Right ventricle myocardium inferior (tissue), 1 donor: ENCODE data around the gene TMEM174. TPM values are rescaled to one million over a fixed set of nuclear protein-coding genes. Genes with fewer than 3 reads are reported as not detected.

Experiments used
- ATAC-seq: fragments of 200-7000 bp; cut with Tn5 transposase; one replicate; pipeline ENCODE4 v1.9.1; 2020; ENCODE audit warnings: mild to moderate bottlenecking, moderate library complexity
- DNase-seq: peaks from one replicate; pipeline ENCODE4 v3.0.0; 2021; ENCODE audit errors: missing footprints
- intact Hi-C: fragments of 100-400 bp; cut with DNase I; formaldehyde crosslinking; loops from one replicate; pipeline ENCODE4 v1.11.0; 2022
- total RNA-seq: library from RNA; stranded (reverse); fragmentation: NEBNext Ultra II Directional; extraction: Animal tissue kit (Norgen Biotek cat#: 25700); gene quantifications from one replicate; pipeline ENCODE4 v1.2.1, GENCODE V29; 2021
- donor health status: DM: no; HTN: yes; CAD: no; lungs with severe emphysema.

TMEM174 gene
- total RNA-seq, 1 donor from 2014 or later: not detected

DNA sequence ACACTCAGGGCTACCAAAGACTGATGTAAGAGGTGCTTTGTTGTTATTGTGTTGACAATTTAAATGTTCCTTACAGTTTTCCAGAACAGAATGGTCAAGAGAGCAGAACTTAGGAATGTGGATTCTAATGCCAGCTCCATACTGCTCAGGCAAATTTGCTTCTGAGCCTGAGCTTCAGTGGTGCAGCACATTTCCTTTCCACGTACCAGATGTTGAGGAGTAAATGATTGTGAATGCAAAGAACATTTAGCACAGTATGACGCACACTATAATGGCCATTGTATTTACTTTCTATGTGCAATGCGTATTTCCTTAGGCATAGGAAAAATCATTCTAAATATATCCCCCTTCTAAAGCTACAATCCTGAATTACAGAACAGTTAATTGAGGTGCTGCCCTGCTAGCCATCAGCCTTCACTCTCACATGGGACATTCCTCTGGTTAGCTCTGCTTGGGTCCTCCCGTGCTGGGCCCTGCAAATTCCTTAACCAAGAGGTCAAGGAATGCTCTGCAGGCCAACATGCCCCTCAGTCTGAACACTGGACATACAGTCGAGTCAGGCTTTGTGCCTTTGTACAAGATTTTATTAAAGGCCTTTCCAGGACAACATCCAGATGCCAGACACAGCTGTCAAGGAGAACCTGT, 21.1 kb upstream of the TMEM174 start:
- intact Hi-C loops: no loop called here
- DNase-seq: no peak
- ATAC-seq: no peak

DNA sequence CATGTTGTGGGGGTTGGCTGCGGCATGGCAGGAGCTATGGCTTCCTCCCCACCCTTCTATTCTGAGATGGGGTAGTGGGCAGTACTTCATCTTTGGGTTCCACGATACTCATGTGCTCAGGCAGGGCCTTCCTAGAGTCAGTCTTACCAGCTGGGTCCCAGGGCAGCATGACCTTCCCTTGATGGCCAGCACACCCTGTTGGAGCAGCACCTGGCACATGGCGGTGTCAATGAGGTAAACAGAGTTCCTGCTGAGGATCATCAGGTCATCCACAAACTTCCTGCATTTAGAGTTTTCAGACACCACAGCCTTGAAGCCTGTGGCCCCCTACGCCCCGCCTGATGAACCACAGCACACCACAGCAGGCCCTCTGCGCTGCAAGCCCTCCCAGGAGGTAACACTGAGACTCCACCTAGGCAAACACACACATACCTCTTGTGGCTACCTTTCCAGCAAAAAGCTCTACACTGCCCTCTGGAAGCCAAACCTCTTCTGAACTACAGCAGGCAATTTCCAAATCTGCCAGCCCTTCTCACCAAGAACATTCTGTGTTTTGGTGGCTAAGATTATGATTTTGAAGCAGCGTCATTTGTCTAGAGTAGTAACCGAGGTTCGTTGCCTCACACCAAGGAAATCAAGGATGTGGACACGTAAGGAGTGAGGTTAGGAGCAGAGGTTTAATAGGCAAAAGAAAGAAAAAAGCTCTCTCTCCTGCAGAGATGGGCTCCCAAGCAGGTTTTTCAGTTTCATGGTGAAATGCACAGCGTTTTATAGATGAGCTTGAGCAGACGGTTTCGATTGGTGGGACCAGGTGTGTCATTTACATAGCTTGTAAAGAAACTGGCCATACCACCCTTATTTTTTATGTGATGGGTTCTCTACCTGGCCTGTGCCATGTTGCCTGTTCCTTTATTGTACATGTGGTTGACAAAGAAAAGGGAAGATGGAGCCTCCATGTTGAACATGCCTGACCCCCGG, 20.3 kb upstream of the TMEM174 start:
- intact Hi-C loops: no loop called here
- ATAC-seq (no peak), DNase-seq (no peak)

DNA sequence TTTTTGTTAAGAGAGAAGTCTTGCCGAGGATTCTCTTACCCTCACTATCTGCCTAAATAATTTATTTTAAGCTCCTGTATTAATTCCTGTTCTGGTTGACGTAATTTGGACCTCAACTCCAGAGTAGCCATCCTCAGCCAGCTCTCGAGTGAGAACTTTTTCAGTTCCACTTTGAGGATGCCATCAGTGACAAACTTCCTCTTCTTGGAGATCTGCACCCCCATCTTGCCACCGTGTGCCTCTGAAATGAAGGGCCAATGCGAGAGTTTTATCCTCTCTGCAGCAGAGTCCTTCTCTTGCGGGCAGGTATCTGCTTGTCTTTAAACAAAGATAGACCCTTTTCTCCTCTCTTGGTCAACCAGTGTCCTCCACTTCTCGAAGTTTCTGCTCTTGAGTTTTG, 19.5 kb upstream of the TMEM174 start:
- intact Hi-C loops: no loop called here
- ATAC-seq: no peak
- no peak for DNase-seq

DNA sequence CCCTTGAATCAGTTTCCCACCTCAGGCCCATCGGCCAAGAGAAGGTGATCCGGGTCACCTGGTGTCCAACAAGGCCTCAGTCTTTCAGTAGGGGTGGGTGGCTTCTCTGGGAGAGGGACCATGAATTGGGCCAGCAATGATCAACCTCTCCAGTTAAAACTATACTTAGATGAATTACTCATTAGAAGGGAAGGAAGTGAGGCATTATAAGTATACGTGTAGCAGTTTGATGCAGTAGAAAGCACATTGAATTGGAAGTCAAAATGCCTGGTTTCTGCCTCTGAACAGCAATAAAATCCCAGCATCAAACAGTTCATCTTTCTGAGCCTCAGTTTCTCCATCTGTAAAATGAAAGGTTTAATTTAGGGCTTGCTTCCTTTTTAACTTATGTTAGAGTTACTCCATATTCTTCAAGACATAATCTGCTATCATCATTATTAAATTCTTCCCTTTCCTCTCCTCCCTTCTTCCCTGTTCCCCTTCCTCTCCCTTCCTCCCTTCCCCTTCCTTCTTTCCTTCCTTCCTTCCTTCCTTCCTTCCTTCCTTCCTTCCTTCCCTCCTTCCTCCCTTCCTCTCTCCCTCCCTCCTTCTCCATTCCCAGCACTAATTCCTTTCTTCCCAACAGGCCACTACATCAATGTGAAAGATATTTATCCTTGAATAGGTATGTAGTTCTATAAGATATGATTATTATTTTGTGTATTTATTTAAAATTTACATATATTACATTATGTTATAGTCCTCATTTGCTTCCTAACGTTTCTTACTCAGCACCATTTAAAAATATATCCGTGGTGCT, 18.6 kb upstream of the TMEM174 start:
- ATAC-seq (no peak), DNase-seq (no peak)
- intact Hi-C loops: no loop called here

DNA sequence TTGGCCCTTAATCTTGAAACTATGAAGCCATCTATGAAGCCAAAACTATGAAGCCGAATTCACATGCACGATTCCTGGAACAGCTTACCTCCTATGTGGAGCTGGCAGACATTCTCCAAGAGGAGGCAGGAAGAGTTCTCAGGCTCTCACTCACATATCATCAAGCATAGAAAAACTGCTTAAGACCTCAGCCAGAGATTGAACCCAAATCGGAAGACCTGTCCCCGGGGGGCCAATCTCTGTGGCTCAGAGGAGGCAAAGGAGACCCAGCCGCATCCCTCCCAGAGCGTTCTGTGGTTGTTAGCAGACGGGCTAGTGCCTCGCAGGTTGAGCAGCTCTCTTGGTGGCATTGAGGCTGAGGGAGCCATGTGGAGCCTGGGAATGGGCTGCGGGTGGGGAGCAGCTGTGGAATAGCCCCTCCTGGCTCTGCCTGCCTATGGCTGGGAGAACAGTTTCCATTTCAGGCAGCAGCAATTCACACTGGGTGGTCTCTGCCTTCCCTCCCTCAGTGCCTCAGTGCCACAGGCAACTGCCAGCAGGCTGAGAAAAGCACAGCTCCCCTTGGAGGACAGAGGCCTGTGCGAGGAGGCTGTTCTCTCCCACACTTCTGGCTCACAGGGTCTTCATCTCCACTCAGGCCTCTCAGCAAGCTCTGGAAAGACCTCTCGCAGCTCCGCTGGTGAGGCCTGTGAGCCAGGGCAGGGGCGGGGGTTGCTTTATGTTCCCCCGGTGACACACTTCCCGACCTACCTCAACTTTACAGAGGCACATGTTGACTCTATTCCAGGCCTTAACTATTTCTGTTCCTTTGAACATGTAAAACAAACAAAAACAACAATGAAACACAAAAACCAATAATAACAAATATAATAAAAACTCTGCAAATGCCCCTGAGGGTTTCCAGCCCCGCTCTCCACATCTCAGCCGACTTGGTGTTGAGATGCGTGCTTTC, 17.4 kb upstream of the TMEM174 start:
- no peak for DNase-seq
- intact Hi-C loops: no loop called here
- ATAC-seq: no peak

DNA sequence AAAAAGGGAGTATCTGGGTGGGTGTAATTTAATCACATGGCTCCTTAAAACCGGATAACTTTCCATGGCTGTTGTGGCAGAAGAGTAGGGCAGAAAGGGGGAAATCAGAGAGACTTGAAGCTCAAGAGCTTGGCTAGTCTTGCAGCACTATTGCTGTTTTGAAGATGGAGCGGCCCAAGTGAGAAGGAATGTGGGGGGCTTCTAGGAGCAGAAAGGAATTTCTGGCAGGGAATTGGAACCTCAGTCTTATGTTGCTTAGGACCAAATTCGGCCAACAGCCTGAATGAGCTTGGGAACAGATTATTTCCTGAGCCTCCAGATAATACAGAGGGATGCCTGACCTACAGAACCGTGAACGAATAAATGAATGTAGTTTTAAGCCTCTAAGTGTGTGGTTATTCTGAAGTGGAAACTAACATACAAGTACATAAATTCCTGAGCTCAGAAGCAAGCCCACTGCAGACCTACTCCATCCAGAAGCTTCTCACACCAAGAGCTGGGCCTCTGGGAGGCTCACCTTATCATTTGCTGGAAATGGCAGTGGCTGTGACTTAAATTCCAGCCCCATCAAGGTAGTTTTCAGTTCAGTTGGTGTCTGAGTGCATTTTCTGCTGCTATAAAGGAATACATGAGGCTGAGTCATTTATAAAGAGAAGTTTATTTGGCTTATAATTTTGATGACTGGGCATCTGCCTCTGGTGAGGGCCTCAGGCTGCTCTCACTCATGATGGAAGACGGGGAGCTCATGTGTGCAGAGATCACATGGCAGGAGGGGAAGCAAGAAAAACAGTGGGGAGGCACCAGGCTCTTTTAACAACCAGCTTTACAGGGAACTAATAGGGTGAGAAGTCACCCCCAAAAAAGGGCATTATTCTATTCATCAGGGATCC, 15.3 kb upstream of the TMEM174 start:
- intact Hi-C loops: no loop called here
- ATAC-seq: no peak
- no peak for DNase-seq

DNA sequence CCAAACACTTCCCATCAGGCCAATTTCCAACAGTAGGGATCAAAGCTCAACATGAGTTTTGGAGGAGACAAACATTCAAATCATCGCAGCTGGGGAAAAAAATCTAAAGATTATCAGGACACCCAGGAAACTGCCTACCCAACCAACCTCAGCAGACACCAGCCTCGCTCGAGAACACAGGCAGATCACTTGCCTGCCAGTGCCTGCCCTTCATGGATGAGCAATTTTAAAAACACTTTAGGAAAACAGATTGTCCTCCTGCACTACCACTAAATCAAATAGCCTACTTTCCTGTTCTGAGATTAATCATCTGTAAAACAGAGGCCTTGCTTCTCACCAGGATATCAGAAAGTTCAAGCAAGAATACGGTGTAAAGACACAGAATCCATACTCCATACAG, 14.7 kb upstream of the TMEM174 start:
- intact Hi-C loops: no loop called here
- no peak for DNase-seq
- no peak for ATAC-seq

DNA sequence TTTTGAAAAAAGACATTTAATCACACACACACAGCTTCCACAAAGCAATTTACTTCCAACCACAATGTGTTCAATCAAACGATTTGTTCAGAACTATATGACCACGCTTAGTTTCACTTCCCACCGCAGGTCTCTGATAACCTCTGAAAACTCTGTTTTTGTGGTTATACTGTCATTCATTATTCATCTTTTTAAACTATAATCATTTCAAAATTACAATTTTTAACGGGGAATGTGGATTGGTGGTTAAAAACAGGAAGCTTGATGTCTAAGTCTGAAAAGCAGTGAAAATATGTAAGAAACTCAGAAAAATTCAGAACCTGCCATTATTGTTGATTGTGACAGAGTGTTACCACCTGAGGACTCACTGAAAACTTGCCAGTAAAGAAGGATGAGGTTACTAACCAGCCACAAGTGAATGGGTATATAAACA, 12.7 kb upstream of the TMEM174 start:
- ATAC-seq (no peak), DNase-seq (no peak)
- intact Hi-C loops: no loop called here

DNA sequence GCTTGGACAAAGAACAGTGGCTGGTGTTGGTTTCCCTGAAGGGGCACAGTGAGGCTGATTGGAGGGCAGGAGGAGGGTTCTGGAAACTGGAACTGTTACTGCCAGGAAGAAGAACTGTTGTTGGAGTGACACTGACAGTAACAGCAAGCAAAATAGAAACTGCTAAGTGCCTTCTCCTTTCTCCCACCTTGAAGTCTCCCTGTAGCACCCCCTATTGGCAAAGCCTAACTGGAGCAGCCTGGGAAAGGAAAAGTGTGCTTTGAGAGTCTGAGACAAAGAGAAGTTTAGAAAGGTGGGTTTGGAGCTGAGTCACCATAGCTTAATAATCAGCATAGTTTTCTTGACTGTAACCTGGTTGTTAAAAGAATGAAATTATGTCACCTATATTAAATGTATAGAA, 2.5 kb upstream of the TMEM174 start:
- ATAC-seq (no peak), DNase-seq (no peak)
- intact Hi-C loops: no loop called here

DNA sequence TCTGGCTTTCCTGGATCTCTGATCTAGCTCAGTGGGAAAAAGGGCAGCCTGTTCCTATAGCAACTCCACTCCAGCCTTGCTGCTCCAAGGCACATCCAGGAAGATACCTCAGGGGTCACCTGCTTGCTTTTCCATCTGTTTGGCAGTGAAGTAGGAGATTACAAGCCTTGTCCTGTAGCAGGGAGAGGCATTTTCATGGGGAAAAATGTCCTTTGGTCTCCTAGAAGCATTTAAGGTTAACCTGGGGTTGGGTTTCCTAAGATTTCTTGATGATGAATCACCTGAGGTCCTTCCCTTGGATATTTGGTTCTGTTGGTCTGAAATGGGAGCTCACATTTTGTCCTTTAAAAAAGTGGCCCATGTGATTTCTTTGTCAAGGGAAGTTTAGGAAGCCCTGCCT, 1.5 kb upstream of the TMEM174 start:
- intact Hi-C loops: no loop called here

DNA sequence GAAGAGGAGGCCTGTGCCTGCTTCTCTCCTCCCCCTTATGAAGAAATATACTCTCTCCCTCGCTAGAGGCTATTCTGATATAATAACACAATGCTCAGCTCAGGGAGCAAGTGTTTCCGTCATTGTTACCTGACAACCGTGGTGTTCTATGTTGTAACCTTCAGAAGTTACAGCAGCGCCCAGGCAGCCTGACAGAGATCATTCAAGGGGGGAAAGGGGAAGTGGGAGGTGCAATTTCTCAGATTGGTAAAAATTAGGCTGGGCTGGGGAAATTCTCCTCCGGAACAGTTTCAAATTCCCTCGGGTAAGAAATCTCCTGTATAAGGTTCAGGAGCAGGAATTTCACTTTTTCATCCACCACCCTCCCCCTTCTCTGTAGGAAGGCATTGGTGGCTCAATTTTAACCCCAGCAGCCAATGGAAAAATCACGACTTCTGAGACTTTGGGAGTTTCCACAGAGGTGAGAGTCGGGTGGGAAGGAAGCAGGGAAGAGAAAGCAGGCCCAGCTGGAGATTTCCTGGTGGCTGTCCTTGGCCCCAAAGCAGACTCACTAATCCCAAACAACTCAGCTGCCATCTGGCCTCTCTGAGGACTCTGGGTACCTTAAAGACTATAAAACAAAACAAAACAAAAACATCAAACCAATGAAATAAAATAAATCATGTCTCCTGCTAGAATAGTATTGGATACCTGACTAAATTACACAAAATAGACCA, 1.3 kb downstream of the TMEM174 start:
- DNase-seq (no peak), ATAC-seq (no peak)
- intact Hi-C loops: no loop called here

More for the DNA sequence above, 1.5 kb upstream of the TMEM174 start:
- no peak for ATAC-seq
- DNase-seq: no peak

DNA sequence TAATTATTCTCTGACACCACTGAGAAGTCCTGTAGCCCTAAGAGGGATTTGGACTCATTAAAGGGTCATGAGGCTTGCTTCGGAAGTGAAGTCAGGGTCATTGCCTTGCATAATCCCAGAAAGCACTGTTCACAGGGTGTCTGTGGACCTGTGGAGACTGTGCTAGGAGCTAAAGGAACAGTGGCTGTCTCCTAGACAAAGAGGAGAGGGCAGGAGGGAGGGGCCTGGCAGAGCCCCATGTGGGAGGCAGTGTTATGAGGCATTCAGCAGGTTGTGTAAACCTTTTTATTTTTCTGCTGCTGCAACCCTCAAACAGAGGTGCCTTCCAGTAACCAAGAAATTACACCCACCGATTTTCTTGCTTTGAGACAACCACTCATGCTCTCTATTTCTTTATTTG, 3.3 kb downstream of the TMEM174 start:
- DNase-seq (no peak), ATAC-seq (no peak)
- intact Hi-C loops: no loop called here

DNA sequence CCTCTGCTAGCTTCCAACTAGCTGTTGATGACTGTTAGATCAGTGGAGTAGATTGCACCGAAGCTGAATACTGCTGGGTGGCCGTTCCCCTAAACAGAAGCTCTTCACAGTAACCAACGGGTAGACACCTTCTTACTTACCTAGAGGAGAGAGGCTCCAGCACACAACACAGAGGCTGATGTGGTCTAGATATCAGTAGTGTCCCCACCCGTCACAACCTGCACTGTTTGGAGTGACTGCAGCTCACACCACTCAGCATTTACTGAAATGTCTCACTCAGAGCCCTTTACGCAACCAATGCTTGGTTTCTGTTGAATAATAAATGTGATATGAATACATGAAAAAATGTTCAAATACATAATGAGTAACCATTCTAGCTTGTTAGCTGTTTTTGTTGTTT, 5.3 kb downstream of the TMEM174 start:
- intact Hi-C loops: no loop called here

DNA sequence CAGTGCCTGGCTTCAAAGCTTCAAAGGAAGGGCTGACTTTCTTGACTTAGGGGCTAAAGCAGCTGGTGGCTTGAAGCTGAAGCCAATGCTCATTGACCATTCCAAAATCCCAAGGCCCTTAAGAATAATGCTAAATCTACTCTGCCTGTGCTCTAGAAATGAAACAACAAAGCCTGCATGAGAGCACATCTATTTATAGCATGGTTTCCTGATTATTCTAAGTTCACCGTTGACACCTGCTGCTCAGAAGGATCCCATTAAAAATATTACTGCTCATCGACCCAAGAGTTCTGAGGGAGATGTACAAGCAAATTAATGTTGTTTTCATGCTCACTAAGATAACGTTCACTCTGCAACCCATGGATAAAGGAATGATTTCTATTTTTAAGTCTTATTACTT, 6.7 kb downstream of the TMEM174 start:
- ATAC-seq: no peak

More for the DNA sequence above, 5.3 kb downstream of the TMEM174 start:
- ATAC-seq: no peak
- DNase-seq: no peak

DNA sequence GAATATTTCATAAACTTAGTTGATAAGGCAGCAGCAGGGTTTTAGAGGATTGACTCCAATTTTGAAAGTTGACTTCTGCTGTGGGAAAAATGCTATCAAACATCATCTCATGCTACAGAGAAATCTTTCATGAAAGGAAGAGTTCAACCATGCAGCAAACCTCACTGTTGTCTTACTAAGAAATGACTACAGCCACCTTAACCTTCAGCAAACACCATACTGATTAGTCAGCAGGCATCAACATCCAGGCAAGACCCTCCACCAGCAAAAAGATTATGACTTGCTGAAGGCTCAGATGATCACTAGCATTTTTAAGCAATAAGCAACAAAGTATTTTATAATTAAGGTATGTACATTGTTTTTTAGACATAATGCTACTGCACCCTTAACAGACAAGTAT, 7.6 kb downstream of the TMEM174 start:
- DNase-seq: no peak
- intact Hi-C loops: no loop called here
- no peak for ATAC-seq

More for the DNA sequence above, 6.7 kb downstream of the TMEM174 start:
- DNase-seq: no peak
- intact Hi-C loops: no loop called here

DNA sequence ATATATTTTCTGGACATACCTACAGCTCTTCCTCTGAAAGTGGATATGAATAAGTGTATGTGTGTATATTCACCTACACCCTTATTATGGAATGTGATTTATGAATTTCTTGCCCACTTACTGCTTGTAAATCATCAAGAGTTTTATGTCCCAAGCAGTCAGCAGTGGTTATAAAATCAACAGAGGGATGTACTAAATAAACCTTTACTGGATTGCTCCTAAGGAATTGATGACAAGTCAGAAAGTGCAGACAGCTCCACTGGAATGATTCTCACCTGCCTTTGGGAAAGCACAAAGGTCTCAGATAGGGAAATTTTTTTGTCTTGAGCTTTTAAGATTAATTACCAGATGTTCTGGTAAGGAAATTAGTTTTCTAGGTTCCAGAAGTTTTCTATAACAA, 9.3 kb downstream of the TMEM174 start:
- ATAC-seq (no peak), DNase-seq (no peak)
- intact Hi-C loops: no loop called here

DNA sequence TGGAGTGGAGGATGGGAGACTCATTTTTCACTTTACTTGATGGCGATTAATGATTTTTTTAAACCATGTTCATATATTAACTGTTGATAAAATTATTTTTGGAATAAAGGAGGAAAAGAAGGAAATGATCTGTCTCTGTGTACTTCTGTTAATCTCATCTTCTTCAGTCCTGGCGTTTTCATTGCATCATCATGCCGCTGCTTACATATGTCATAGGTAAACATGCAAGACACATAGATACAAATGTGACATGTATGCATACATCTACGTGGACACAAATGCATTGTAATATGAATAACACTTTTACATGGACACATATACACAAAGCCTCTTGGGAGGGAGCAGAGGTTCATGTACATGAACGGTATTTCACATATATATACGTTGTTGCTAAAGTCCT, 10.0 kb downstream of the TMEM174 start:
- no peak for ATAC-seq
- intact Hi-C loops: no loop called here

More for the DNA sequence above, 10.0 kb downstream of the TMEM174 start:
- DNase-seq: no peak
